Liver (tissue), 9 donors: ENCODE results near the gene FUT2. TPM values are rescaled to one million over a fixed set of nuclear protein-coding genes. Genes with fewer than 3 reads are reported as not detected.
"Not testable (repeated sequence)": the region's sequence is repeated elsewhere in the genome, so short reads cannot be mapped to it uniquely, and the experiment has no call there.

Experiments used
- DNase-seq: peaks from one replicate; pipeline ENCODE4 v3.0.0-alpha.2; 2017; ENCODE audit warnings: low spot score
- H3K27ac ChIP-seq, 2 donors: one replicate each; pipeline ENCODE4 v1.7.0; 2013; ENCODE audit warnings: inconsistent platforms in 2 of 2, low read length in 2 of 2, control low read depth in 1 of 2, low read depth in 1 of 2, mild to moderate bottlenecking in 1 of 2
- H3K27me3 ChIP-seq, 4 donors: one replicate each; pipeline versions ENCODE4 v1.6.1 to v1.7.0; 2013; ENCODE audit warnings: low read length in 3 of 4, inconsistent platforms in 1 of 4, mild to moderate bottlenecking in 1 of 4, moderate library complexity in 1 of 4; ENCODE audit not compliant: control insufficient read depth in 4 of 4, insufficient read depth in 4 of 4
- H3K36me3 ChIP-seq, 4 donors: one replicate each; pipeline versions ENCODE4 v1.6.1 to v1.7.0; 2013; ENCODE audit warnings: low read length in 3 of 4, mild to moderate bottlenecking in 3 of 4, low read depth in 1 of 4, moderate library complexity in 1 of 4; ENCODE audit not compliant: control insufficient read depth in 4 of 4, insufficient read depth in 3 of 4
- H3K4me1 ChIP-seq, 4 donors: one replicate each; pipeline versions ENCODE4 v1.6.1 to v1.7.0; 2013; ENCODE audit warnings: low read length in 3 of 4, mild to moderate bottlenecking in 3 of 4, moderate library complexity in 1 of 4; ENCODE audit not compliant: control insufficient read depth in 4 of 4, insufficient read depth in 4 of 4
- H3K4me3 ChIP-seq, 3 donors: one replicate each; pipeline versions ENCODE4 v1.6.1 to v1.7.0; 2013; ENCODE audit warnings: low read length in 3 of 3, control low read depth in 1 of 3, low read depth in 1 of 3, mild to moderate bottlenecking in 1 of 3
- H3K9ac ChIP-seq, 2 donors: one replicate each; pipeline ENCODE4 v1.7.0; 2013; ENCODE audit warnings: low read length in 2 of 2, mild to moderate bottlenecking in 2 of 2, moderate library complexity in 2 of 2, control low read depth in 1 of 2, low read depth in 1 of 2
- H3K9me3 ChIP-seq, 4 donors: one replicate each; pipeline versions ENCODE4 v1.6.1 to v1.7.0; 2013; ENCODE audit warnings: low read length in 3 of 4; ENCODE audit not compliant: control insufficient read depth in 4 of 4
- ATF3 ChIP-seq: IDR thresholded peaks from 2 replicates; pipeline ENCODE4 v1.6.1; 2016; ENCODE audit warnings: antibody characterized with exemption
- EGR1 ChIP-seq, 2 donors: IDR thresholded peaks; 2 replicates each; pipeline ENCODE4 v1.6.1; 2016 to 2018; ENCODE audit warnings: antibody characterized with exemption in 2 of 2, low read depth in 2 of 2
- FOXA1 ChIP-seq: IDR thresholded peaks from 2 replicates; pipeline ENCODE4 v1.6.1; 2016; ENCODE audit warnings: antibody characterized with exemption
- FOXA2 ChIP-seq: IDR thresholded peaks from 2 replicates; pipeline ENCODE4 v1.6.1; 2016; ENCODE audit warnings: antibody characterized with exemption
- GABPA ChIP-seq, 2 donors: IDR thresholded peaks in 1 of 2; conservative IDR thresholded peaks in 1 of 2; 2 replicates each; pipeline ENCODE4 v1.6.1; 2016; ENCODE audit warnings: antibody characterized with exemption in 2 of 2, mild to moderate bottlenecking in 1 of 2, moderate library complexity in 1 of 2
- HNF4A ChIP-seq, 2 donors: conservative IDR thresholded peaks; 2 replicates each; pipeline ENCODE4 v1.6.1; 2016; ENCODE audit warnings: antibody characterized with exemption in 2 of 2, mild to moderate bottlenecking in 2 of 2
- MAX ChIP-seq: IDR thresholded peaks from 2 replicates; pipeline ENCODE4 v1.6.1; 2016; ENCODE audit warnings: antibody characterized with exemption
- RAD21 ChIP-seq, 2 donors: IDR thresholded peaks; 2 replicates each; pipeline ENCODE4 v1.6.1; 2016; ENCODE audit warnings: antibody characterized with exemption in 2 of 2, mild to moderate bottlenecking in 2 of 2
- RXRA ChIP-seq, 2 donors: IDR thresholded peaks; 2 replicates each; pipeline ENCODE4 v1.6.1; 2017 to 2018; ENCODE audit warnings: antibody characterized with exemption in 2 of 2, mild to moderate bottlenecking in 1 of 2
- SP1 ChIP-seq: IDR thresholded peaks from 2 replicates; pipeline ENCODE4 v1.6.1; 2018; ENCODE audit warnings: antibody characterized with exemption, mild to moderate bottlenecking
- TAF1 ChIP-seq: conservative IDR thresholded peaks from 2 replicates; pipeline ENCODE4 v1.6.1; 2016; ENCODE audit warnings: antibody characterized with exemption, mild to moderate bottlenecking
- YY1 ChIP-seq: IDR thresholded peaks from 2 replicates; pipeline ENCODE4 v1.6.1; 2016; ENCODE audit warnings: antibody characterized with exemption, mild to moderate bottlenecking
- WGBS: extraction: QIAGEN DNeasy Blood & Tissue Kit; methylation state at CpG from one replicate; pipeline ENCODE4 v1.1.7; 2013; 5-methylcytosine and 5-hydroxymethylcytosine counted together
- polyA plus RNA-seq, 2 donors: library from polyadenylated mRNA; stranded (reverse) in 1 of 2; unstranded in 1 of 2; fragments of 200-250 nt in 1 of 2; fragments of >200 nt in 1 of 2; fragmentation: Nextera tagmentation in 1 of 2; extraction: Ambion mirVana in 1 of 2; gene quantifications; one replicate each; pipeline versions ENCODE4 v1.2.1 to v1.2.3, GENCODE V29; 2013 to 2015
- total RNA-seq, 2 donors: library from RNA; depleted of rRNA; stranded (reverse); fragments of >200 nt; gene quantifications; one replicate each; pipeline ENCODE4 v1.2.3, GENCODE V29; 2014
- TF ChIP-seq, protein P1 (sequence below): IDR thresholded peaks from 2 replicates; pipeline ENCODE4 v1.6.1; 2016; ENCODE audit warnings: antibody characterized with exemption, mild to moderate bottlenecking
- TF ChIP-seq, protein P2 (sequence below): IDR thresholded peaks from 2 replicates; pipeline ENCODE4 v1.6.1; 2016; ENCODE audit warnings: antibody characterized with exemption
- donor health status: healthy.
- donor health status: healthy.
- donor health status: healthy.
- donor health status: healthy.
- donor health status: healthy.

The FUT2 gene
- total and polyA plus RNA-seq, 4 donors = 0.02 to 0.38 (median 0.05) TPM; not detected in 1

GRCh38 chr19:48714759-48715675, 19.2 kb downstream of the FUT2 start:
- WGBS = 63% methylated on average over 26 of the region's 26 CpGs
- no peak for DNase-seq
- peak overlapping the region; percentile 82 to 89 for H3K27ac ChIP-seq
- peaks cover 0 to 29% (median 18%) of the 10 kb centered on the region in 4 donors for H3K4me1 ChIP-seq
- no peaks in the 10 kb centered on the region for H3K27me3 ChIP-seq
- no peaks in the 10 kb centered on the region for H3K36me3 ChIP-seq
- TF ChIP-seq SP1 = no peak
- TF ChIP-seq ATF3 = no peak
- TF ChIP-seq FOXA1 = no peak
- TF ChIP-seq HNF4A (conservative IDR thresholded peaks at IDR 0.05) = no peak
- TF ChIP-seq YY1 = no peak
- H3K9ac ChIP-seq = peak overlapping the region; percentile 77 to 94
- peak overlapping the region; percentile 18 to 72 (median 48) for H3K4me3 ChIP-seq
- H3K9me3 ChIP-seq = no peaks in the 10 kb centered on the region

DNA sequence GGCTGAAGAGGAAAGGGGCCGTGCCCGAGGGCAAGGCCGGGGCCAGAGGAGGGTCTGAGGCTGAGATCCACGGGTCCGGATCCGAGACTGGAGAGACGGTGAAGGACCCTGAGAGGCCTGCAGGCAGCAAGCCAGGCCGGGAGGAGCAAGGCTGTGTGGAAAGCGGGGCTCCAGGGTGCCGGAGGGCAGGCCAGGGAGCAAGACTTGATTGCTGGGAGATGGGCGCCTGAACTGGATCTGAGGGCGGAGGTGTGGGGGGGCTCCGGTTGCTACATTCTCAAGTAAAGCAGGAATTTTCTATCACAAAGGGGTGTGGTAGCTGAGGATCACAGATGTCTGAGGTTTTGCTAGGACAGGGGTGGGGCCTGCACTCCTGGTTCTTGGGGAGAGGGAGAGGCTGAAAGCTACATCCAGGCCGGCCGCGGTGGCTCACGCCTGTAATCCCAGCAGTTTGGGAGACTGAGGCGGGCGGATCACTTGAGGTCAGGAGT, 20.0 kb downstream of the FUT2 start:
- Histone ChIP-seq H3K27ac (no peak overlapping the region), H3K9me3 (no peaks in the 10 kb centered on the region), H3K4me3 (no peak overlapping the region), H3K36me3 (no peaks in the 10 kb centered on the region), H3K4me1 (peaks cover 0 to 30% (median 19%) of the 10 kb centered on the region in 4 donors), H3K27me3 (no peaks in the 10 kb centered on the region), H3K9ac (no peak overlapping the region)
- 85% methylated on average over 19 of the region's 19 CpGs for WGBS
- no peak for DNase-seq
- TF ChIP-seq MAX = no peak

DNA sequence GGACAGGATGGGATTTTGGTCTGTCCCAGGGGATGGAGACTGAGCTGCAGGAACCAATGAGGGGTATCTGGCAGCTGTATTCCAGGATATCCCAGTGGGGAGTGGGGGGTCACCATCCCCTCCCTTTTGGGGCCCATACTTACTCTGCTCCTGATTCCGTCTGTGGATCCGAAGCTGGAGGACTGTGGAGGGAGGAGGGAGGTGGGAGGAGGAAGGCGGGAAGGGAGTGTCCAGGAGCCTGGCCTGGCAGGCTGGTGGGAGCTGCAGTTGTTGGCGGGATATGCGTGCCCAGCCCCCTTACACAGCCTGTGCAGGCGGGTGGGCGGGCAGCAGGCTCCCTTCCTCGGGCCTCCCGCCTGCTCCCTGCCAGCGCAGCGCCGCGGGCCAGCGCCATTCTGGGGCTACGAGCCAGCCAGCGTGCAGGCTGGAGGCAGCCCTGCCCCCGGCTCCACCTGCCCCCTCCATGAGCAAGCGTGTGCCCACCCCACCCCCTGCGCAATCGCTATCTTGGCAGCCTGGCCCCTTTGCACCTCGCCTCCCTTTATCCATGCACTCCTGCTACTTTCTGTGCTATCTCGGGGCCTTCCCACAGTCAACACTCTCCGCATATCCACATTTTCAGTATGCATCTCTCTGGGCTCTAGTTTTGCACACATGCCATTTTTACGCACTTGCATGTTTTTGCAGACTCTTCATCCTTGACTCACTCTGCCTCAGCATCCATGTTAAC, 21.0 kb downstream of the FUT2 start:
- Histone ChIP-seq H3K27me3 (no peaks in the 10 kb centered on the region), H3K4me3 (no peak overlapping the region), H3K36me3 (no peaks in the 10 kb centered on the region), H3K9me3 (no peaks in the 10 kb centered on the region), H3K27ac (peak overlapping the region; percentile 24 to 35), H3K4me1 (peaks cover 0 to 32% (median 22%) of the 10 kb centered on the region in 4 donors), H3K9ac (no peak overlapping the region)
- peak; percentile 43 for DNase-seq
- TF ChIP-seq TAF1 (no peak), SP1 (no peak), ATF3 (no peak), GABPA (IDR thresholded peaks at IDR 0.05 in 1 of 2, conservative IDR thresholded peaks at IDR 0.05 in 1 of 2) (no peak), RAD21 (IDR thresholded peaks at IDR 0.05) (no peak), YY1 (no peak), EGR1 (IDR thresholded peaks at IDR 0.05; ENCODE audit: low read depth in 2 of 2) (no peak), HNF4A (conservative IDR thresholded peaks at IDR 0.05) (no peak), FOXA1 (no peak), FOXA2 (no peak), RXRA (IDR thresholded peaks at IDR 0.05) (no peak)
- TF ChIP-seq, protein P1, sequence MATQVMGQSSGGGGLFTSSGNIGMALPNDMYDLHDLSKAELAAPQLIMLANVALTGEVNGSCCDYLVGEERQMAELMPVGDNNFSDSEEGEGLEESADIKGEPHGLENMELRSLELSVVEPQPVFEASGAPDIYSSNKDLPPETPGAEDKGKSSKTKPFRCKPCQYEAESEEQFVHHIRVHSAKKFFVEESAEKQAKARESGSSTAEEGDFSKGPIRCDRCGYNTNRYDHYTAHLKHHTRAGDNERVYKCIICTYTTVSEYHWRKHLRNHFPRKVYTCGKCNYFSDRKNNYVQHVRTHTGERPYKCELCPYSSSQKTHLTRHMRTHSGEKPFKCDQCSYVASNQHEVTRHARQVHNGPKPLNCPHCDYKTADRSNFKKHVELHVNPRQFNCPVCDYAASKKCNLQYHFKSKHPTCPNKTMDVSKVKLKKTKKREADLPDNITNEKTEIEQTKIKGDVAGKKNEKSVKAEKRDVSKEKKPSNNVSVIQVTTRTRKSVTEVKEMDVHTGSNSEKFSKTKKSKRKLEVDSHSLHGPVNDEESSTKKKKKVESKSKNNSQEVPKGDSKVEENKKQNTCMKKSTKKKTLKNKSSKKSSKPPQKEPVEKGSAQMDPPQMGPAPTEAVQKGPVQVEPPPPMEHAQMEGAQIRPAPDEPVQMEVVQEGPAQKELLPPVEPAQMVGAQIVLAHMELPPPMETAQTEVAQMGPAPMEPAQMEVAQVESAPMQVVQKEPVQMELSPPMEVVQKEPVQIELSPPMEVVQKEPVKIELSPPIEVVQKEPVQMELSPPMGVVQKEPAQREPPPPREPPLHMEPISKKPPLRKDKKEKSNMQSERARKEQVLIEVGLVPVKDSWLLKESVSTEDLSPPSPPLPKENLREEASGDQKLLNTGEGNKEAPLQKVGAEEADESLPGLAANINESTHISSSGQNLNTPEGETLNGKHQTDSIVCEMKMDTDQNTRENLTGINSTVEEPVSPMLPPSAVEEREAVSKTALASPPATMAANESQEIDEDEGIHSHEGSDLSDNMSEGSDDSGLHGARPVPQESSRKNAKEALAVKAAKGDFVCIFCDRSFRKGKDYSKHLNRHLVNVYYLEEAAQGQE = no peak
- TF ChIP-seq, protein P2, sequence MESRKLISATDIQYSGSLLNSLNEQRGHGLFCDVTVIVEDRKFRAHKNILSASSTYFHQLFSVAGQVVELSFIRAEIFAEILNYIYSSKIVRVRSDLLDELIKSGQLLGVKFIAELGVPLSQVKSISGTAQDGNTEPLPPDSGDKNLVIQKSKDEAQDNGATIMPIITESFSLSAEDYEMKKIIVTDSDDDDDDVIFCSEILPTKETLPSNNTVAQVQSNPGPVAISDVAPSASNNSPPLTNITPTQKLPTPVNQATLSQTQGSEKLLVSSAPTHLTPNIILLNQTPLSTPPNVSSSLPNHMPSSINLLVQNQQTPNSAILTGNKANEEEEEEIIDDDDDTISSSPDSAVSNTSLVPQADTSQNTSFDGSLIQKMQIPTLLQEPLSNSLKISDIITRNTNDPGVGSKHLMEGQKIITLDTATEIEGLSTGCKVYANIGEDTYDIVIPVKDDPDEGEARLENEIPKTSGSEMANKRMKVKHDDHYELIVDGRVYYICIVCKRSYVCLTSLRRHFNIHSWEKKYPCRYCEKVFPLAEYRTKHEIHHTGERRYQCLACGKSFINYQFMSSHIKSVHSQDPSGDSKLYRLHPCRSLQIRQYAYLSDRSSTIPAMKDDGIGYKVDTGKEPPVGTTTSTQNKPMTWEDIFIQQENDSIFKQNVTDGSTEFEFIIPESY = no peak
- 41% methylated on average over 24 of the region's 24 CpGs for WGBS

DNA sequence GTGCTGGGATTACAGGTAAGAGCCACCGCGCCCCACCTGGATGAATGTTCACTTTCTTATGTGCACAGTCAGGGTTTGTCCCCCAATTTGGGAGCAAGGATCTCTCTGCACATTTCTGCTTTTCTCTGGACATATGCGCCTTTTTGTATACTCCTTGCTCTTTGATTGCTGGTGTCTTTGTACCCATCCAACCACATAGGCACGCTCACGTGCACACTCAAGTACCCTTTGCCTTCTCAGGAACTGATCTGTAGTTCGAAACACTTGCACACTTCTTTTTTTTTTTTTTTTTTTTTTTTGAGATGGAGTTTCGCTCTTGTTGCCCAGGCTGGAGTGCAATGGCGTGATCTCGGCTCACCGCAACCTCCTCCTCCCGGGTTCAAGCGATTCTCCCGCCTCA, 22.3 kb downstream of the FUT2 start:
- not testable (repeated sequence) for DNase-seq, H3K27ac ChIP-seq, H3K36me3 ChIP-seq, H3K9me3 ChIP-seq, H3K27me3 ChIP-seq, H3K9ac ChIP-seq, H3K4me3 ChIP-seq
- peaks cover 0 to 27% (median 18%) of the 10 kb centered on the region in 4 donors for H3K4me1 ChIP-seq
- 95% methylated on average over 13 of the region's 13 CpGs for WGBS
